ENCODE results near the gene POM121.
"Not testable (repeated sequence)": the region's sequence is repeated elsewhere in the genome, so short reads cannot be mapped to it uniquely, and the experiment has no call there.

The POM121 gene

GRCh38 chr7:72949686-72950085, 24.8 kb downstream of the POM121 start:
- not testable (repeated sequence) for DNase-seq (ENCODE audit: low read depth)

- not testable (repeated sequence) for DNase-seq (ENCODE audit: low read depth)
Measured at GRCh38 chr7:72950432-72950831, 25.5 kb downstream of the POM121 start.

GRCh38 chr7:72953901-72954562, 29.1 kb downstream of the POM121 start:
- not testable (repeated sequence) for DNase-seq (ENCODE audit: low read depth)

GRCh38 chr7:72954563-72955198, 29.8 kb downstream of the POM121 start:
- DNase-seq (ENCODE audit: low read depth): not testable (repeated sequence)

- not testable (repeated sequence) for DNase-seq (ENCODE audit: low read depth)
Measured at GRCh38 chr7:72960029-72960428, 35.1 kb downstream of the POM121 start.

- DNase-seq (ENCODE audit: low read depth): not testable (repeated sequence)
Measured at GRCh38 chr7:72960626-72961345, 35.9 kb downstream of the POM121 start.

- DNase-seq (ENCODE audit: low read depth): not testable (repeated sequence)
Measured at GRCh38 chr7:72961346-72961650, 36.4 kb downstream of the POM121 start.

GRCh38 chr7:72963056-72963455, 38.2 kb downstream of the POM121 start:
- DNase-seq (ENCODE audit: low read depth): not testable (repeated sequence)

GRCh38 chr7:72965186-72965975, 40.5 kb downstream of the POM121 start:
- DNase-seq (ENCODE audit: low read depth): not testable (repeated sequence)

GRCh38 chr7:72966892-72967291, 42.0 kb downstream of the POM121 start:
- DNase-seq (ENCODE audit: low read depth): not testable (repeated sequence)

- DNase-seq (ENCODE audit: low read depth): not testable (repeated sequence)
Measured at GRCh38 chr7:72968980-72969516, 44.2 kb downstream of the POM121 start, which contains the start of gene TRIM74. TRIM74 (minus strand) TSS chr7:72969466; CDS start chr7:72966157, 3,309 bp downstream.

- DNase-seq (ENCODE audit: low read depth): not testable (repeated sequence)
Measured at GRCh38 chr7:72969688-72970087, 44.8 kb downstream of the POM121 start.

GRCh38 chr7:72971505-72971904, 46.6 kb downstream of the POM121 start:
- not testable (repeated sequence) for DNase-seq (ENCODE audit: low read depth)

GRCh38 chr7:72974781-72975180, 49.9 kb downstream of the POM121 start:
- not testable (repeated sequence) for DNase-seq (ENCODE audit: low read depth)

- not testable (repeated sequence) for DNase-seq (ENCODE audit: low read depth)
Measured at GRCh38 chr7:72975656-72976286, 50.9 kb downstream of the POM121 start.

- DNase-seq (ENCODE audit: low read depth): not testable (repeated sequence)
Measured at GRCh38 chr7:72976434-72976833, 51.5 kb downstream of the POM121 start.

- not testable (repeated sequence) for DNase-seq (ENCODE audit: low read depth)
Measured at GRCh38 chr7:72980382-72980781, 55.5 kb downstream of the POM121 start.

- not testable (repeated sequence) for DNase-seq (ENCODE audit: low read depth)
Measured at GRCh38 chr7:72982084-72982483, 57.2 kb downstream of the POM121 start.

- DNase-seq (ENCODE audit: low read depth): not testable (repeated sequence)
Measured at GRCh38 chr7:72990146-72990913, 65.4 kb downstream of the POM121 start.

- DNase-seq (ENCODE audit: low read depth): not testable (repeated sequence)
Measured at GRCh38 chr7:72995484-72995883, 70.6 kb downstream of the POM121 start.

Data from activated T-cell treated with anti-CD3 and anti-CD28 coated beads for 48 hours (primary cell).